Measurements from ENCODE around the gene THAP10. TPM values are rescaled to one million over a fixed set of nuclear protein-coding genes. Genes with fewer than 3 reads are reported as not detected.
"Not testable (repeated sequence)": the region's sequence is repeated elsewhere in the genome, so short reads cannot be mapped to it uniquely, and the experiment has no call there.

THAP10 gene
- total RNA-seq, 1 donor from 2014 or later: 4.2 TPM

- Histone ChIP-seq H3K36me3 (ENCODE audit: control insufficient read depth, insufficient read depth, low read length) (no peaks in the 10 kb centered on the region), H3K4me3 (ENCODE audit: low read depth, low read length) (no peak overlapping the region)
Measured at GRCh38 chr15:70931821-70932220, 39.6 kb upstream of the THAP10 start.

GRCh38 chr15:70926914-70927313, 34.7 kb upstream of the THAP10 start:
- not testable (repeated sequence) for DNase-seq (ENCODE audit: low read depth)

More at GRCh38 chr15:70931821-70932220, 39.6 kb upstream of the THAP10 start:
- no peaks in the 10 kb centered on the region for H3K27me3 ChIP-seq (ENCODE audit: control insufficient read depth, insufficient read depth, low read length)
- DNase-seq (ENCODE audit: low read depth): no peak
- no peak for TF ChIP-seq CTCF (IDR thresholded peaks at IDR 0.05; ENCODE audit: insufficient read depth, low read length, poor library complexity, severe bottlenecking)

GRCh38 chr15:70923311-70924080, 31.3 kb upstream of the THAP10 start:
- no peaks in the 10 kb centered on the region for H3K36me3 ChIP-seq (ENCODE audit: control insufficient read depth, insufficient read depth, low read length)
- no peak for TF ChIP-seq CTCF (IDR thresholded peaks at IDR 0.05; ENCODE audit: insufficient read depth, low read length, poor library complexity, severe bottlenecking)
- no peak overlapping the region for H3K4me3 ChIP-seq (ENCODE audit: low read depth, low read length)
- no peak for DNase-seq (ENCODE audit: low read depth)
- H3K27me3 ChIP-seq (ENCODE audit: control insufficient read depth, insufficient read depth, low read length): no peaks in the 10 kb centered on the region

More at GRCh38 chr15:70926914-70927313, 34.7 kb upstream of the THAP10 start:
- H3K27me3 ChIP-seq (ENCODE audit: control insufficient read depth, insufficient read depth, low read length); H3K4me3 ChIP-seq (ENCODE audit: low read depth, low read length); H3K36me3 ChIP-seq (ENCODE audit: control insufficient read depth, insufficient read depth, low read length): not testable (repeated sequence)

GRCh38 chr15:70922119-70922518, 29.9 kb upstream of the THAP10 start:
- DNase-seq (ENCODE audit: low read depth): no peak
- no peak overlapping the region for H3K4me3 ChIP-seq (ENCODE audit: low read depth, low read length)
- H3K36me3 ChIP-seq (ENCODE audit: control insufficient read depth, insufficient read depth, low read length): no peaks in the 10 kb centered on the region
- H3K27me3 ChIP-seq (ENCODE audit: control insufficient read depth, insufficient read depth, low read length): no peaks in the 10 kb centered on the region
- TF ChIP-seq CTCF (IDR thresholded peaks at IDR 0.05; ENCODE audit: insufficient read depth, low read length, poor library complexity, severe bottlenecking): no peak

GRCh38 chr15:70920981-70921696, 28.9 kb upstream of the THAP10 start:
- TF ChIP-seq CTCF (IDR thresholded peaks at IDR 0.05; ENCODE audit: insufficient read depth, low read length, poor library complexity, severe bottlenecking): no peak
- Histone ChIP-seq H3K27me3 (ENCODE audit: control insufficient read depth, insufficient read depth, low read length) (no peaks in the 10 kb centered on the region), H3K36me3 (ENCODE audit: control insufficient read depth, insufficient read depth, low read length) (no peaks in the 10 kb centered on the region), H3K4me3 (ENCODE audit: low read depth, low read length) (no peak overlapping the region)
- no peak for DNase-seq (ENCODE audit: low read depth)

- DNase-seq (ENCODE audit: low read depth): no peak
- no peak for TF ChIP-seq CTCF (IDR thresholded peaks at IDR 0.05; ENCODE audit: insufficient read depth, low read length, poor library complexity, severe bottlenecking)
Measured at GRCh38 chr15:70917955-70918354, 25.7 kb upstream of the THAP10 start.

More at GRCh38 chr15:70917955-70918354, 25.7 kb upstream of the THAP10 start:
- Histone ChIP-seq H3K4me3 (ENCODE audit: low read depth, low read length) (no peak overlapping the region), H3K36me3 (ENCODE audit: control insufficient read depth, insufficient read depth, low read length) (no peaks in the 10 kb centered on the region), H3K27me3 (ENCODE audit: control insufficient read depth, insufficient read depth, low read length) (no peaks in the 10 kb centered on the region)

Measured in kidney epithelial cell (primary cell).